Epithelial cell of prostate (primary cell): ENCODE measurements around the gene SEC24D.
A peak's percentile ranks its signal among the peaks of the same experiment; 100 is the strongest.
"Not testable (repeated sequence)": the region's sequence is repeated elsewhere in the genome, so short reads cannot be mapped to it uniquely, and the experiment has no call there.

Experiments
- DNase-seq: peaks from one replicate; pipeline ENCODE4 v3.0.0-alpha.2; 2011; ENCODE audit warnings: low read depth, low spot score
- H3K27ac ChIP-seq: fragments of 450-650 bp; 2 replicates; pipeline ENCODE4 v1.5.1; 2017; ENCODE audit warnings: mild to moderate bottlenecking

The SEC24D gene

GRCh38 chr4:118816538-118817177 lies 19.3 kb downstream of the SEC24D start:
- H3K27ac ChIP-seq = no peak overlapping the region
- DNase-seq = no peak

- no peak for DNase-seq
Observed at GRCh38 chr4:118814891-118815290, 21.0 kb downstream of the SEC24D start.

GRCh38 chr4:118814058-118814457 lies 21.9 kb downstream of the SEC24D start:
- H3K27ac ChIP-seq = no peak overlapping the region
- no peak for DNase-seq

More at GRCh38 chr4:118814891-118815290, 21.0 kb downstream of the SEC24D start:
- H3K27ac ChIP-seq = no peak overlapping the region

GRCh38 chr4:118813561-118813960 lies 22.4 kb downstream of the SEC24D start:
- DNase-seq = no peak
- H3K27ac ChIP-seq = no peak overlapping the region

GRCh38 chr4:118811832-118812231 lies 24.1 kb downstream of the SEC24D start:
- H3K27ac ChIP-seq = peak overlapping the region; percentile 3
- DNase-seq = no peak

- H3K27ac ChIP-seq = peak overlapping the region; percentile 3
- DNase-seq = no peak
Observed at GRCh38 chr4:118810991-118811764, 24.7 kb downstream of the SEC24D start.

- H3K27ac ChIP-seq = no peak overlapping the region
- no peak for DNase-seq
Observed at GRCh38 chr4:118807659-118808058, 28.3 kb downstream of the SEC24D start.

- no peak for DNase-seq
- H3K27ac ChIP-seq = no peak overlapping the region
Observed at GRCh38 chr4:118803253-118803652, 32.7 kb downstream of the SEC24D start.

GRCh38 chr4:118801895-118802575 lies 33.9 kb downstream of the SEC24D start:
- DNase-seq = no peak

GRCh38 chr4:118799231-118799942 lies 36.5 kb downstream of the SEC24D start:
- no peak for DNase-seq
- no peak overlapping the region for H3K27ac ChIP-seq

More at GRCh38 chr4:118801895-118802575, 33.9 kb downstream of the SEC24D start:
- no peak overlapping the region for H3K27ac ChIP-seq

GRCh38 chr4:118798658-118799057 lies 37.3 kb downstream of the SEC24D start:
- H3K27ac ChIP-seq = no peak overlapping the region
- DNase-seq = no peak

- no peak overlapping the region for H3K27ac ChIP-seq
- no peak for DNase-seq
Observed at GRCh38 chr4:118797558-118798142, 38.3 kb downstream of the SEC24D start.

- not testable (repeated sequence) for DNase-seq, H3K27ac ChIP-seq
Observed at GRCh38 chr4:118791690-118792446, 44.1 kb downstream of the SEC24D start.

GRCh38 chr4:118790544-118790943 lies 45.4 kb downstream of the SEC24D start:
- no peak overlapping the region for H3K27ac ChIP-seq
- DNase-seq = no peak

- no peak overlapping the region for H3K27ac ChIP-seq
- no peak for DNase-seq
Observed at GRCh38 chr4:118788911-118789310, 47.0 kb downstream of the SEC24D start.

- DNase-seq = no peak
- no peak overlapping the region for H3K27ac ChIP-seq
Observed at GRCh38 chr4:118787844-118788380, 48.0 kb downstream of the SEC24D start.

GRCh38 chr4:118784776-118785175 lies 51.1 kb downstream of the SEC24D start:
- no peak for DNase-seq
- H3K27ac ChIP-seq = no peak overlapping the region

GRCh38 chr4:118783887-118784286 lies 52.0 kb downstream of the SEC24D start:
- no peak overlapping the region for H3K27ac ChIP-seq
- no peak for DNase-seq

GRCh38 chr4:118782886-118783285 lies 53.0 kb downstream of the SEC24D start:
- not testable (repeated sequence) for DNase-seq, H3K27ac ChIP-seq
